CMK (cell line): ENCODE data around the gene TPM1.
"Not testable (repeated sequence)": the region's sequence is repeated elsewhere in the genome, so short reads cannot be mapped to it uniquely, and the experiment has no call there.

Experiments used
- DNase-seq: peaks from one replicate; pipeline ENCODE4 v3.0.0-alpha.2; 2010; ENCODE audit warnings: low read depth

TPM1 gene

DNA sequence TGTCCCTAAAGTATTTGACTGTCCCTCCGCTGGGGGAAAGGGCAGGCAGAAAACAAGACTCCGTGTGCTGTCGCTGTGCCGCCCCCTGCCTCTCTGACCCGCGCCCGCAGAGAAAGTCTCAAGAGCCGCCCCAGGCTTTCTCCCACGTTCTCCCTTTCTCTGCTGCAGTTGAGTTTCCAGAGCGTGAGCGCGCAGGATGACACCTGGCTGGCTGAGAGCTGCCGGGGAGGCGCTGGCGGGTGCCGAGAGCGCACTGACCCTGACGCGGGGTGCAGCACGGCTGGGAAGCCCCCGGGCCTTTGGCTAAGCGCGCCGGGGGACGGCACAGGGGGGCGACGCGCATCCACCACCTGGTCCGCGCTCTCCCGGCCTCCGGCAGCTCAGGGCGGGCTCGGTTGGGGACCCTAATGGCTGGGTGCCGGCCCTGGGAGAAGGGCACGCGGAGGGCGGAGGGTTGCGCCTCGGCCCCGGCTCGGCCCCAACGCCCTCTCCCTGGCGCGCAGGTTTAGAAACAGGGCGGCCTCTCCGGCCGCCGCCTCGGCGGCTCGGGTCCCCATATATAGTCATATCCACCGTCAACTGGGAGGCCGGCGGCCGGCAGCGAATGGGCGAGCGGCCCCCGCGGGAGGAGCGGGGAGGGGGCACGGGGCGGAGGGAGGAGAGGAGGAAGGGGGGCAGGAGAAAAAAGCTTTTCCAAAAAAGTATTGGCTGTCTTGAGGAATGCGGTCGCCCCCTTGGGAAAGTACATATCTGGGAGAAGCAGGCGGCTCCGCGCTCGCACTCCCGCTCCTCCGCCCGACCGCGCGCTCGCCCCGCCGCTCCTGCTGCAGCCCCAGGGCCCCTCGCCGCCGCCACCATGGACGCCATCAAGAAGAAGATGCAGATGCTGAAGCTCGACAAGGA lies at the start of gene TPM1:
Gene TPM1, plus strand, starts transcription at position 774 of the 903 bp plus-strand sequence. Its CDS starts 83 bp downstream, at position 857.
- no peak for DNase-seq

DNA sequence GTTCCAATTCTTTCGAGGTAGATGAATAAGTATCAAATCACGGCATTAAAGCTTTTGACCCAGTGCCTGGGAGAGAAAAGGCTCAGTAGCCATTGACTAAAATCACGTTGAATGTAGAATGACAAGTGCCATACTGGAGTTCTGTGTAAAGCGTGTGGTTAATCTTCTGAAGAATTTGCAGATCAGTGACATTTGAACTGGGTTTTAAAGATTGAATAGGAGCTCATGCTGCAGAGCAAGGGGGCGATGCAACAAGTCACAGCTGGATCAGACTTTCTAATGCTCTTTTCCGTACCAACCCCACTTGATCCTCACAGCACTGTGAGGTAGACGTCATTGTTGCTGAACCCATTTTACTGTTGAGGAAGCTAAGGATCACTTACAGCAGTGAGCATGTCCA lies 49.5 kb upstream of the TPM1 start:
- no peak for DNase-seq

DNA sequence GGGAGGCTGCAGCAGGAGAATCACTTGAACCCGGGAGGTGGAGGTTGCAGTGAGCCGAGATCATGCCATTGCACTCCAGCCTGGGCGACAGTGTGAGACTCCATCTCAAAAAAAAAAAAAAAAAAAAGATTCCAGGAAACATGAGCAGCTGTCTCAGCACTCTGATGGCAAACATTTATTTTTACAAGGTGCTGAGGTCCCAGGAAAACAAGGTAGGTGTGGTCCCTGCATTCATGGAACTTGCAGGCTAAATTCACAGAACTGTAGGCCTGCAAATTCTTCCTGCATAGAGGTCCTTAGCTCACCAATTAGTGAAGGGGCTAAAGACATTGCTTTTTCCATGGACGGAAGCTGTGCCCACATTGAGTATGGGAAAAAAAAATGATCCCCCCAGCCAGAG lies 48.9 kb upstream of the TPM1 start:
- DNase-seq: not testable (repeated sequence)

DNA sequence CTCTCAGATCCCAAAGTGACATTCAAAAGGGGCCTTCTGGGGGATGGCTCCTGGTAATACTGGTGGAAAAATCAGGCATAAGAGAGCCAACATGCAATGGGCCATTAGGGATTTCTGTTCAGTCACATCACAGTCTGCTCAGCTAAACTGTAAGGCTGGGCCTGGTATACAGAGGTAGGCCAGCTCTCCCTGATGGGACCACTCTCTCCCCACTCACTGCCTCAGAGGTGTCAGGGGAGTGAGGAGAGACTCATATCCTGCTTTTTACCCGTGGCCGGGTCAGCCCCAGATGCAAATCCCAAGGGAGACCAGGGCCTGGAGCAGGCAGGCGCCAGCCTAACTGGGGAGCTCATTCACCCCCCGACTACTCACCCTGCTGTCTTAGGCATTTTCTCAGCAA lies 48.1 kb upstream of the TPM1 start:
- no peak for DNase-seq

DNA sequence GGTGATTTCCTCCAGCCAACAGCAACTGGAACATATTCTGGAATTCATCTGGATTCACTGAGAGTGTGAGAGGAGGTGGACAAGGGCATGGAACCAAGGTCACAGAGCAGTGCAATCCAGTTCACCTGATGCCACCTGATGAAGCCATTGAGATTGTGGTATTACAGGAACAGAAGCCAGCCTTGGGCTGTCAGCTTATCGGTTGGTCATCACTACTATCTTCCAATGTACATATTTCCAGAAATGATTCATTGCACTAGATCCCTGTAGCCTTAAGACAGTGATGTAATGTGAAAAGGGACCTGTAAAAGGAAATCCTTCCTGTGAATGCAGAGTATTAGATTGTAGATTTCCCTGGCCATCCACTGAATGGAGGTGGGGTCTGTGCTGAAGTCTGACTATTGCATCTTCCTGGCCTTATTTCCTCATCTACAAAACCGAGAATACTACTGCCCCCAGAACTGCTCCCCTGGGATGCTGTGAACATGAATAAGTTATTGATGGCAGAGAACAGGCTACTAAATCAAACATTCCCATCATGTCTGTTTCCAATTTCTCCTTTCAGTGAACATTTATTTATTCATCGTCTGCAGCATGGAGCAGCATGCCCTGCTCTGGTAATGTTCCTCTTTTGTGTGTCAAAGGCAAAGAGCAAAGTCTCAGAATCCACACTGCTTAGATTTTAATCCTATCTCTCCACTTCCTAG lies 47.4 kb upstream of the TPM1 start:
- DNase-seq: no peak

DNA sequence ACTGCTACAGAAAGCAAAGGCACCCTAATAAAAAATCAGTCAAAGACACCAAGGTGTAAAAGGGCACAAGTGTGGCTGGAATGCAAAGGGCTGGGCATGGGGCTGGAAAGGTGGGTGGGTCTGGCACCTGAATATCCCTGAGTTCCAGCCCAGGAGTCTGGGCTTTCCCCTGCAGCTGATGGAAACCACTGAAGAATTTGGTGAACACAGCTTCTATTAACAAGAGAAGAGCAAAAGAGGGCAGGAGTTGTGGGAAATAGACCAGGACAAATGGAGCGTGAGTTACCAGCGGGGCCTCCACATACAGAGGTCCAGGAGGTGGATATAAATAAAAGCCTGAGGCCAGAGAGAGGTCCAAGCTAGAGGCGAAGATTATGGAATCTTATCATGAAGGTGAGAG lies 45.1 kb upstream of the TPM1 start:
- DNase-seq: no peak

DNA sequence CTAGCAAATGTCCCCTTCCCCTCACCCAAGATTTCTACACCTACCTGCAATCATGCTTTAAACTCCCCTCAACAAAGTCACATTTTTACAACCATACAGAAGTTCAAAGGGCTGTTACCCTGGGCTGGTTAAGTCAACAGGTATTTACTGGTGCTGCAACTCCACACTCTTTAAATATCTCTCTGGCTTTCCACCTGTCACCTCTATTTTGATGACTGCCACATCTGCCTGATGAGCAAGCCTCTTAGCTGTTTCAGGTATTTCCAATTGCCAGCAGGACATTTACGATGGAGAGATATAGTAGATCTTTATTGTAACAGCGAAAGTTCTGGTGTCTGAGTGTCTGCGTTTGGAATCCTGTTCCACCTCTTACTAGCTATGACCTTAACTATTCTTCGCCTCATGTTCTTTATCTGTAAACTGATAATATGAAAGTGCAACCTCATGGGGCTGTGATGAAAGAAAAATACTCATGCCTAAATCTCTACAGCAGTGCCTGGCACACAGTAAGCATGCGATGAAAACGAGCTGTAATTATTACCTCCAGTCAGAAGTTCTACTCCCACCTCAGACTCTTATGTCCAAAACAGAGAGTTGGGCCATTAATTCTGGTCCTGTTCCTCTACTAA lies 44.2 kb upstream of the TPM1 start:
- no peak for DNase-seq

DNA sequence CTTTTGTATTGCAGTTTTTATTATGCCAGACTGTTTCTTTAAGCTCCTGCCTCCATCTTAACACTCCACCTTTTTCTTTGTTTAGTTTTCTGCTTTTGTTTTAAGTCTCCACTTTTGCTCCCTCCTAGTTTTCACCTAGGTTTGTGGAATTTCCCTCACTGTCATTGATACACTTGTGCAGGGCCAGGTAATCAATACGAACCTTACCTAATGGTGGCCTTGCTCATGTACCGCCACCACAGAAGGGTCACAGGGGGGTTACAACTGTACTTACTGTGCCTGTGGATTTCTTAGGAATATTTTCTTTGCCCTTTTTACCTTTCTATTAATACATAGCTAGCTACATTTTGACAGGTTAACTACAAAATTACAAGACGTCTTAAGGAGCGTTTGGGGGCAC lies 43.4 kb upstream of the TPM1 start:
- DNase-seq: no peak

DNA sequence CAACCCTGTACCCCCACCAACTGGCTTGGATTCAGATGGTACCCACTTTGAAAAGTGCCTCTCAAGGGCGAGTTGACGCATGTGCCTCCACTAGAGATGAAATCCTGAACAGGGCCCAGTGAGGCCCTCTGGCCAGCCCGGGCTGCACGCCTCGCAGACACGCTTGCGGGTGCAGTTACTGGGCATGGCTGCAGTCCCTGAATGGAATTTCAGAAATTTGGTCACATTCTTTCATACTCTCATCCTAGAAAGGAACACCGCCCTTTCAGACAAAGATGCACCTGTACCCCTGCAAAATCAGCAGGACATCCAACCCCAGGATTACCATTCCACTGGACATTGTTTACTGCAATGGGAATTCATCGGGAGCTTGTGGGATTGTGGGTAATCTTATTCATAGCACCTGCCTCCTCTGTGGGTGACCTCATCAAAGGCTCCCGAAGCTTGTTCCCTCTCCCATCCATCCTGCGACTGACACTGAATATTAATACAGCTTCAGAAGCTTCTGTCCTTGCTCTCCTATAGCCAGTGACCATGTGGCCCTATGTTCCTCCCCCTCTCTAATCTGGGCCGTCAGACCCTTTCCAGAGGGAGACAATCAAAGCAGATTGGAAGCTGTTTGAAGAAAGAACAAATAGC lies 42.5 kb upstream of the TPM1 start:
- DNase-seq: no peak

DNA sequence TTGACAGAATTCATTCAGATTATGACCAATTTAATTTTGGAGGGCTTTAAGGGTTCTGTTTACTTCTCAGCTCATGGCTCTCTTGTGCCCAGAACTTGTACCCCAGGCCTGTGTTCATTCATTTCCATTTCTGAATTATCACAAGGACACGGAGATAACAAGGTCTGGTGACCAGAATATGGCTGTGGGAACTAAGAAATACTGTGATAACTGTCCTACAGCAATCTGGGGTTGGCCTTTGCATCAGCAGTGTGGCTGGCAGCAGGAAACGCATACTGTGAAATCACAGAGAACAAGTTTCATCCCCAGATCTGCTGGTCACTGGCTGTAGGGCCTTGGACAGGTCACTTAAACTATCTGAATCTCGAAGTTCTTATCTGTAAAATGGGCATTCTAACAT lies 41.8 kb upstream of the TPM1 start:
- no peak for DNase-seq

DNA sequence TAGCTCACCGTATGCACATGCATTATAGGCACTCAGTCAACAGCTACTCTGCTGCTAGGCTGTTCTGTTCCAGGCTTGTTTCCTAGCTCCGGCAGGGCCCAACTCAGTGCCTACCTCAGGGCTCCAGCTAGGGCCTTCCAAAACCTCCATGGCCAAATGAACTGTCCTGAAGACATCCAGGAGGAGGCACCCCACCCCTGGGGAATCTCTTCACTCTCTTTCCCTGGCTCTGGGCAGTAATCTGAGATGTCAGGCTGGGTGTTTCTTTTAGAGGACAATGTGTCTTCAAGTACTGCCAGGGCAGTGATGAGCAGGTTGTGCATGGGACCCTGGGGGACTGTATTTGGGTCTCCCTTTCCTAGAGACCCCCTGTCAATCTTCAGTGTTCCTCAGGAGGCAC lies 38.3 kb upstream of the TPM1 start:
- no peak for DNase-seq

DNA sequence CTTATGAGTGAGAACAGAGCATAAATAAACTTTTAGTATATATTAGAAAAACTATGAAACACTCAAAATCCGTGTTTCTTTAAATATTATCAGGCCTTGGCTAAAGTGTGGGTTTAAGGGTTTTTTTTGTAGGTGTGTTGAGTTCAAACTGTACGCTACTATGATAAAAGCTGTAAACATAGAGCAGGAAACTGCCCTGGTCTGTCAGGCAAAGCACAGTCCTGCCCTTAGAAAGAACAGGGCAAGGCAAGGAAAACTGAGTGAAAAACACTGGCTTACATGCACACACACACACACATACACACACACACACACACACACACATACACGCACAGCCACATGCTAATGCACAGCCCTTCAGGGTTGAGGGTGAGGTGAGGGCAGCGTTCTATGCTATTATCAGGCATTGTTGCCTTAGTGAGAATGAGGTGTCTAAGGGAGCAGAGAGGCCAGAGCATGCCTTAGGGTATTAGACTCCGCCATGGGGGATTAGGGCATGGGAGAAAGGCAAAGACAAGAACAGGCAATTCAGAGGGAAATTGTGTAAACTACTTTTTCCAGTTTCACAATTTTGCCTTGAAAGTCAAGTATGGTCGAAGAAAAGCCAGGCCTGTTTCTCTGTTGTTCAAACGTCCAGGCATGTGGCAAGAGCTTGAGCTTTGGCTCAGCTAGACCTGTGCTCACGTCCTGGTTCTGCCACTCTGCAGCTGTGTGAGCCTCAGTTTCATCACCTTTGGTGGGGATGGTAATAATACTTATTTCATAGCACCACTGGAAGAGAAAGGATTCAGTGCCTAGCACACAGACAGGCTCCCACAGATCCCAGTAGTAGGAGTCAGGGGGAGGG lies 36.3 kb upstream of the TPM1 start:
- no peak for DNase-seq

DNA sequence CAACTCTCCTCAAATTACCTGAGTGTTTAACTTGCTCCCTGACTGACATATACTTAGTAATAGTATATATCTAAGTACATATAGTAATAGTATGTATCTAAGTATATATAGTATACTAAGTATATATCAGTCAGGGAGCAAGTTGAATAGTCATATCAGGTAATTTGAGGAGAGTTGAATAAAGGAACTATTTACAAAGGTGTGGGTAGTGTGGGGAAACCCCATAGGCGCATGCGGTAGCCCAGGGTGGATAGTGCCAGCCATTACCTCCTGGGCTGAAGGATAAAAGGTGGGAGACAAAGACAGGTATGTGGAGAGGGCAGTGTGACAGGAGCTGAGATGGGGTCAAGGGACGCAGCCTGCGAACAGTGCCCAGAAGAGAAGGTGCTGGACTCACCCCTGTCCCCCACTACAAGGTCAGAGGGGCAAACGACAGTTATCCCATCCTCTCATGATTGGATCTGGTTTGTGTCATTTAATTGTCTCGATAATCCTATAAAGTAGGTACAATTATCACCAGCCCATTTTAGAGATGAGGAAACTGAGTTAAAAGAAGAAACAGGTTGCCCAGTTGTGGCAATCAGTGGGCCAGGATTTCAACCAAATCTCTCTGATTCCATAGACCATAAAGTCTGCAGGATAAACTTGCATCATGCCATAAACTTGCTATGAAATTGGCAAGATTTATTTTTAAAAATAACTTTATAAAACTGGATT lies 34.1 kb upstream of the TPM1 start:
- no peak for DNase-seq

DNA sequence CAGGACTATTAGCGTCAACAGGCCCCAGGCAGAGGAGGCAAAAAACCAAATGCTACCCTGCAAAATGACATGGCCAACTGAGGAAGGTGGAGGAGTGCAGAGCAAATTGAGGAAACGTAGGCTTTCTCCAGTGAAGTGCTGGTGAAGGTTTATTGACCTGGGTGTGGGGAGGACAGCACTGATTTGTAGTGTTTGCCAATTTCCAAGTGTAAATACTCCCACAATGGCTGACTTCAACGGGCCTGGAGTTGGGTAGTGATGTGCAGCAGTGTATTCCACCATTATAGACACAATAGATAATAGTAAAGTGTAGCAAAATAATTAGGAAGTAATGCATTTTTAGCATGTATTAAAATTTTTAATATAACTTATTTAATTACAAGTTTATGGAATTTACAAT lies 32.2 kb upstream of the TPM1 start:
- no peak for DNase-seq

DNA sequence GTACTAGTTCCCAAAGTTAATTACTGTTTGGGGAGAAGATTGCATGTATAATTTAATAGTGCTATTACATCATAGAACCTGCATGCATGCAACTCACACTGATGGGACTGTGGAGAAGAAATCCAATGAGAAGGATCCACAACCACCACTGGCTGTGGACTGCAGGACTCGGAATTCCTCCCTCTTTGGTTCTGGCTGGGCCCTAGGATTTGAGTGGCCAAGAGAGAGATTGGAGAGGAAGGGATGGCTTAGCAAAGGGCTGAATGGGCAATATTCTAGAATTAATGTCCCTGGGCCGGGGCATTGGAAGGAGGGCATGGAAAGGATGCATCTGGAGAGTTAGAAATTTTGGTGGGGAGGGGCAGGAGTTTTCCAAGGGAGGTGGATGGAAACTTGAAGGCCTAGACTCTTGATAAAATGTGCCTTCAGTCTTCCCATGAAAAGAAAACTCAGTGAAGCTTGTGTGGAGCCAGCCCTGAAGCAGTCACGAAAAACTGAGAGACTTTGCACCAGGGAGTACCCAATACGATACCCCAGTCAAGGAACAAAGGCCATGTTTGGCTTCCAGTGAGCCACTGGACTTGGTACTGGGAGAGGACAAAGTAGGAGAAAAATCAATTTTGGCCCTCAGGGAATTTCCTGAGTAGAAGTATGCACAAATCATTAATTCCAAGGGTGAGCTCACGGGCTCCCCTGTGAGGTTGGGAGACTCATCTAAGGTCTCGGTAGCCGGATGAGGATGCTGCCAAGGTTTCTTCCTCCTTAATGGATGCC lies 31.4 kb upstream of the TPM1 start:
- DNase-seq: no peak

DNA sequence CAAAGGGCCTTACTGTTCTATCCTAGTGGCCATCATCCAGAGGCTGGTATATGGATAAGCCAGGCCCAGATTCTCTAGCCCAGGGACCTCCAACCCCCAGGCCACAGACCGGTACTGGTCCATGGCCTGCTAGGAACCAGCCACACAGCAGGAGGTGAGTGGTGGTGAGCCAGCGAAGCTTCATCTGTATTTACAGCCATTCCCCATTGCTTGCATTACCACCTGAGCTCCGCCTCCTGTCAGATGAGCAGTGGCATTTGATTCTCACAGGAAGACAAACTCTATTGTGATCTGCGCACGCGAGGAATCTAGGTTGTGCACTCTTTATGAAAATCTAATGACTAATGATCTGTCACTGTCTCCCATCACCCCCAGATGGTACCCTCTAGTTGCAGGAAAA lies 30.1 kb upstream of the TPM1 start:
- no peak for DNase-seq

DNA sequence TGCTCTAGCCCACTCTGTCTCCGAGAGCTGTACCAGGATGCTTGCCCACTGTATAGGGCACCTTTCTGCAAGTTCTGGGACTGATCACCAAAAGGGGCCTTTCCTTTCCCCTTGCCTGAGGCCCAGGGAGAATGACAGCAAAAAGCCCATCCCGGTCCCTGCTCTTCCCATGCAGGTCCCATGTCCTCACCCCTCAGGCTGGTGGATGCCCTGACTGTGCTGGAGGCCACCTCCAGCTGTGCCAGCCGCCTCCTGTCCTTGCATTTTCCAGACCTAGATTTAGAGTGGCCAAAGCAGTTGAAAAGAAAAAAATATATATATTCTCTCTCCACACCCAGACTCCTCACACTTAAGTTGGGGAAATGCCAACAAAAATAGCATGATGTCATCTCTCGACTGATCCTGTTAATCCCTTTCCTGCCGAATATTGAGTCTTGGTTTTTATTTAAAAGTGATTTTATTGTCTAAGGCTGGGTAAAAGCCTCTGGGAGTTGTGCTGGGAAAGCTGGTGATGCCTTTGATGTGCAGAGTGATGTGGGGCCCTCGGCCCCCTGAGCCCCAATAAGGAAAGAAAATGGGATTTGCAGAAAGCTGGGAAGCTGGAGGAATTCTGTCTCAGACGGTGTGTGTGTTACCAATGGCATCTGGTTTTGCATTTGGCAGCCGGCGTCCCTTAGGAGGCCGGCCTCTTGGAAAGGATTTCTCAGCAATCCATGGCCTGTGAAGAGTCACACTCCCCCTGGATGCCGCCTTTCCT lies 29.3 kb upstream of the TPM1 start:
- DNase-seq: no peak

DNA sequence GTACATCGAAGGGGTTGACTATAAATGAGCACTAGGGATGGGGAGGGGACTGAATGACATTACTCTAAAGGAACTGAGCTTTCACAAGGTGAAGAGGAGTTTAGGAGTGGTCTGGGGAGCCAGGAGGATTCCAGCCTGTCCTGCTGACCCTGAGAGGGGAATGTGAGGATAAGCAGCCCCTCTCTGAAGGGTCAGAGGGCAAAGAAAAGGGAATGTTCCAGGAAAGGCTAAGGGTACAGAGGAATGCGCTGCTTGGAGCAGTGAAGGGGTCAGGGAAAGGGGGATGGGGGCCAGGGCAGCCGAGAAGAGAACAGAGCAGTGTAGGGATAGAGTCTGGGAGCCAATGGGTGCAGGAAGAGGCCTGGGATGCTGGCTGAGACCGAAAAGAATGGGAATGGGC lies 28.0 kb upstream of the TPM1 start:
- DNase-seq: no peak

DNA sequence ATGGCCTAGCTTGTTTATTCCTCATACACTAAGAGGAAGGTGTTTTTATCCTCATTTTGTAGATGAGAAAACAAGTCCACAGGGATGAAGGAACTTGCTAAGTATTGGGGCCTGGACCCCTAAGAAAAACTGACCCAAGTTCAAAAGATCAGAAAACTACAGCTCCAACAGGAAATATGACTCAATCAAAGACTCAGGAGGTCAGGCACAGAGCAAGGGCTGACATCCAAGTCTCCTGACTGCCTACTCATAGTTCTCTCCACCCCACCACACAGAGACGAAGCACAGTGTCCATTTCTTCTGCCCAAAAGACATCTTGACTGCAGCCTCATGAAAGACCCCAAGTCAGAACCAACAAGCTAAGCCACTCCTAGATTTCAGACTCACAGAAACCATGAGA lies 26.9 kb upstream of the TPM1 start:
- no peak for DNase-seq
